Vagina (tissue), 2 donors: Measurements from ENCODE around the gene C17orf75. TPM values are rescaled to one million over a fixed set of nuclear protein-coding genes. Genes with fewer than 3 reads are reported as not detected.
"Not testable (repeated sequence)": the region's sequence is repeated elsewhere in the genome, so short reads cannot be mapped to it uniquely, and the experiment has no call there.

Source experiments
- DNase-seq, 2 donors: peaks; one replicate each; pipeline ENCODE4 v3.0.0-alpha.2; 2017; ENCODE audit errors: extremely low spot score in 2 of 2
- H3K27ac ChIP-seq: fragments of 200-600 bp; sonication (generic); one replicate; pipeline ENCODE4 v1.5.1; 2019
- H3K27me3 ChIP-seq: fragments of 200-600 bp; sonication (generic); one replicate; pipeline ENCODE4 v1.5.1; 2019
- H3K36me3 ChIP-seq, 2 donors: fragments of 200-600 bp; sonication (generic); one replicate each; pipeline ENCODE4 v1.5.1; 2017 to 2019
- H3K4me1 ChIP-seq: fragments of 200-600 bp; sonication (generic); one replicate; pipeline ENCODE4 v1.5.1; 2019
- H3K4me3 ChIP-seq, 2 donors: fragments of 200-600 bp; sonication (generic); 1 replicate in 1 of 2; 2 replicates in 1 of 2; pipeline ENCODE4 v1.5.1; 2016 to 2019
- H3K9me3 ChIP-seq: fragments of 200-600 bp; sonication (generic); one replicate; pipeline ENCODE4 v1.5.1; 2019
- CTCF ChIP-seq, 3 experiments: fragments of 450-650 bp in 2 of 3; fragments of 200-600 bp in 1 of 3; sonication (generic) in 1 of 3; IDR thresholded peaks; one replicate each; pipeline ENCODE4 v1.5.1; 2017 to 2019; ENCODE audit warnings: antibody characterized with exemption in 3 of 3, mild to moderate bottlenecking in 2 of 3, moderate library complexity in 2 of 3
- POLR2A ChIP-seq, 2 donors: fragments of 450-650 bp; IDR thresholded peaks; one replicate each; pipeline ENCODE4 v1.6.1; 2017; ENCODE audit warnings: antibody characterized with exemption in 2 of 2, mild to moderate bottlenecking in 2 of 2, moderate library complexity in 2 of 2
- POLR2AphosphoS5 ChIP-seq, 2 donors: sonication (generic); formaldehyde crosslinking; IDR thresholded peaks; one replicate each; pipeline ENCODE4 v1.9.0; 2017; ENCODE audit warnings: antibody characterized with exemption in 2 of 2, mild to moderate bottlenecking in 2 of 2, low read depth in 1 of 2; ENCODE audit not compliant: insufficient read depth in 1 of 2
- intact Hi-C: fragments of 100-400 bp; cut with DNase I; formaldehyde crosslinking; loops from one replicate; pipeline ENCODE4 v1.15.1; 2023
- total RNA-seq: library from RNA; depleted of rRNA; stranded (reverse); fragments of >200 nt; gene quantifications from one replicate; pipeline ENCODE4 v1.2.3, GENCODE V29; 2016

The C17orf75 gene
- 15.0 TPM for total RNA-seq

GRCh38 chr17:32341857-32342602 is at the start of gene C17orf75:
Gene C17orf75 (minus strand): TSS chr17:32342173. CDS start chr17:32342139, 34 bp downstream.
- Histone ChIP-seq H3K4me1 (peaks cover 12% of the 10 kb centered on the region), H3K36me3 (peaks cover 0 to 24% of the 10 kb centered on the region in 2 donors), H3K9me3 (no peaks in the 10 kb centered on the region), H3K27ac (peak within 1 kb of the TSS; percentile 68), H3K27me3 (no peaks in the 10 kb centered on the region), H3K4me3 (peak within 1 kb of the TSS; percentile 55 to 66)
- TF ChIP-seq CTCF (IDR thresholded peaks at IDR 0.05) (no peak), POLR2AphosphoS5 (IDR thresholded peaks at IDR 0.05; ENCODE audit: insufficient read depth in 1 of 2, low read depth in 1 of 2) (peak; percentile 70 to 78), POLR2A (IDR thresholded peaks at IDR 0.05) (no peak)
- DNase-seq: no peak
- intact Hi-C loops: no loop called here

GRCh38 chr17:32388613-32389459 is 46.9 kb upstream of the C17orf75 start:
- Histone ChIP-seq H3K27ac (no peak overlapping the region), H3K4me1 (no peaks in the 10 kb centered on the region), H3K4me3 (no peak overlapping the region), H3K36me3 (no peaks in the 10 kb centered on the region), H3K9me3 (no peaks in the 10 kb centered on the region), H3K27me3 (no peaks in the 10 kb centered on the region)
- TF ChIP-seq POLR2A (IDR thresholded peaks at IDR 0.05): no peak
- no peak for TF ChIP-seq CTCF (IDR thresholded peaks at IDR 0.05)
- no peak for TF ChIP-seq POLR2AphosphoS5 (IDR thresholded peaks at IDR 0.05; ENCODE audit: insufficient read depth in 1 of 2, low read depth in 1 of 2)
- intact Hi-C loops: no loop called here
- DNase-seq: no peak

GRCh38 chr17:32388128-32388527 is 46.2 kb upstream of the C17orf75 start:
- intact Hi-C loops, DNase-seq, H3K36me3 ChIP-seq, H3K27ac ChIP-seq, H3K27me3 ChIP-seq, H3K4me1 ChIP-seq, H3K4me3 ChIP-seq, H3K9me3 ChIP-seq: not testable (repeated sequence)

GRCh38 chr17:32386844-32387243 is 44.9 kb upstream of the C17orf75 start:
- Histone ChIP-seq H3K9me3 (no peaks in the 10 kb centered on the region), H3K4me3 (no peak overlapping the region), H3K4me1 (no peaks in the 10 kb centered on the region), H3K27ac (no peak overlapping the region), H3K27me3 (no peaks in the 10 kb centered on the region), H3K36me3 (no peaks in the 10 kb centered on the region)
- no peak for TF ChIP-seq CTCF (IDR thresholded peaks at IDR 0.05)
- no peak for TF ChIP-seq POLR2AphosphoS5 (IDR thresholded peaks at IDR 0.05; ENCODE audit: insufficient read depth in 1 of 2, low read depth in 1 of 2)
- TF ChIP-seq POLR2A (IDR thresholded peaks at IDR 0.05): no peak
- intact Hi-C loops: no loop called here
- DNase-seq: no peak

- H3K27ac ChIP-seq: no peak overlapping the region
- DNase-seq: no peak
- H3K36me3 ChIP-seq: no peaks in the 10 kb centered on the region
- H3K9me3 ChIP-seq: no peaks in the 10 kb centered on the region
- TF ChIP-seq CTCF (IDR thresholded peaks at IDR 0.05) (no peak), POLR2AphosphoS5 (IDR thresholded peaks at IDR 0.05; ENCODE audit: insufficient read depth in 1 of 2, low read depth in 1 of 2) (no peak), POLR2A (IDR thresholded peaks at IDR 0.05) (no peak)
- no peaks in the 10 kb centered on the region for H3K4me1 ChIP-seq
- no peak overlapping the region for H3K4me3 ChIP-seq
- H3K27me3 ChIP-seq: no peaks in the 10 kb centered on the region
- intact Hi-C loops: no loop called here
Observed at GRCh38 chr17:32385971-32386370, 44.0 kb upstream of the C17orf75 start.
